ENCODE measurements around the gene FBLN2.
A peak's percentile ranks its signal among the peaks of the same experiment; 100 is the strongest.

The FBLN2 gene

GRCh38 chr3:13607821-13608597, 59.1 kb downstream of the FBLN2 start:
- Histone ChIP-seq H4K91ac (ENCODE audit: low read length) (no peak overlapping the region), H2BK12ac (ENCODE audit: low read length in 2 of 2) (no peak overlapping the region), H2AFZ (ENCODE audit: low read depth, low read length) (no peak overlapping the region), H2AK5ac (ENCODE audit: low read length, severe bottlenecking) (no peak overlapping the region), H3K14ac (ENCODE audit: low read length in 2 of 2) (no peak overlapping the region), H3K27me3 (ENCODE audit: control insufficient read depth in 1 of 2, insufficient read depth in 1 of 2, low read length in 2 of 2) (peaks cover 0 to 3% of the 10 kb centered on the region in 2 experiments), H3K4me3 (ENCODE audit: insufficient read depth in 1 of 2, low read depth in 1 of 2, low read length in 2 of 2) (no peak overlapping the region), H3K27ac (ENCODE audit: low read length, poor library complexity, severe bottlenecking) (no peak overlapping the region), H3K4me2 (ENCODE audit: low read length, poor library complexity, severe bottlenecking) (no peak overlapping the region), H3K4me1 (ENCODE audit: control insufficient read depth, insufficient read depth, low read depth, low read length) (peaks cover 4% of the 10 kb centered on the region), H2BK5ac (ENCODE audit: low read depth, low read length, poor library complexity, severe bottlenecking) (no peak overlapping the region), H2BK15ac (ENCODE audit: low read depth, poor library complexity, severe bottlenecking) (no peak overlapping the region), H3K36me3 (ENCODE audit: control insufficient read depth in 1 of 2, insufficient read depth in 2 of 2, low read depth in 1 of 2, low read length in 2 of 2) (peaks cover 0 to 47% of the 10 kb centered on the region in 2 experiments), H2BK120ac (ENCODE audit: low read depth, low read length) (no peak overlapping the region), H3K9ac (ENCODE audit: low read length) (peak overlapping the region; percentile 24), H3K23ac (ENCODE audit: low read length in 2 of 2) (no peak overlapping the region), H3K79me1 (replicated peaks; ENCODE audit: low read length, poor library complexity, severe bottlenecking) (no peaks in the 10 kb centered on the region), H3K9me3 (ENCODE audit: control insufficient read depth, low read length) (no peaks in the 10 kb centered on the region), H3K18ac (ENCODE audit: low read depth in 1 of 2, low read length in 2 of 2) (no peak overlapping the region), H3K4ac (ENCODE audit: low read depth in 1 of 2, low read length in 2 of 2) (peak overlapping the region in 1 of 2 experiments; percentile 24), H4K8ac (ENCODE audit: low read length) (no peak overlapping the region)
- no peak for DNase-seq
- 83% methylated on average over 14 of the region's 14 CpGs for WGBS

GRCh38 chr3:13608969-13609725, 60.2 kb downstream of the FBLN2 start:
- Histone ChIP-seq H2BK5ac (ENCODE audit: low read depth, low read length, poor library complexity, severe bottlenecking) (no peak overlapping the region), H3K4me1 (ENCODE audit: control insufficient read depth, insufficient read depth, low read depth, low read length) (peaks cover 4% of the 10 kb centered on the region), H3K14ac (ENCODE audit: low read length in 2 of 2) (peak overlapping the region in 1 of 2 experiments; percentile 79), H3K79me1 (replicated peaks; ENCODE audit: low read length, poor library complexity, severe bottlenecking) (no peaks in the 10 kb centered on the region), H3K9ac (ENCODE audit: low read length) (no peak overlapping the region), H4K91ac (ENCODE audit: low read length) (no peak overlapping the region), H2AFZ (ENCODE audit: low read depth, low read length) (no peak overlapping the region), H2AK5ac (ENCODE audit: low read length, severe bottlenecking) (no peak overlapping the region), H3K4me2 (ENCODE audit: low read length, poor library complexity, severe bottlenecking) (no peak overlapping the region), H3K4me3 (ENCODE audit: insufficient read depth in 1 of 2, low read depth in 1 of 2, low read length in 2 of 2) (no peak overlapping the region), H3K36me3 (ENCODE audit: control insufficient read depth in 1 of 2, insufficient read depth in 2 of 2, low read depth in 1 of 2, low read length in 2 of 2) (peaks cover 0 to 55% of the 10 kb centered on the region in 2 experiments), H3K27me3 (ENCODE audit: control insufficient read depth in 1 of 2, insufficient read depth in 1 of 2, low read length in 2 of 2) (peaks cover 0 to 3% of the 10 kb centered on the region in 2 experiments), H4K8ac (ENCODE audit: low read length) (no peak overlapping the region), H3K18ac (ENCODE audit: low read depth in 1 of 2, low read length in 2 of 2) (no peak overlapping the region), H3K4ac (ENCODE audit: low read depth in 1 of 2, low read length in 2 of 2) (no peak overlapping the region), H3K27ac (ENCODE audit: low read length, poor library complexity, severe bottlenecking) (no peak overlapping the region), H2BK120ac (ENCODE audit: low read depth, low read length) (no peak overlapping the region), H3K23ac (ENCODE audit: low read length in 2 of 2) (no peak overlapping the region), H3K9me3 (ENCODE audit: control insufficient read depth, low read length) (no peaks in the 10 kb centered on the region), H2BK15ac (ENCODE audit: low read depth, poor library complexity, severe bottlenecking) (no peak overlapping the region), H2BK12ac (ENCODE audit: low read length in 2 of 2) (no peak overlapping the region)
- DNase-seq, result no peak
- WGBS, result 88% methylated on average over 19 of the region's 20 CpGs

GRCh38 chr3:13610006-13610570, 61.2 kb downstream of the FBLN2 start:
- Histone ChIP-seq H3K27me3 (ENCODE audit: control insufficient read depth in 1 of 2, insufficient read depth in 1 of 2, low read length in 2 of 2) (peaks cover 0 to 3% of the 10 kb centered on the region in 2 experiments), H2BK15ac (ENCODE audit: low read depth, poor library complexity, severe bottlenecking) (no peak overlapping the region), H3K4me1 (ENCODE audit: control insufficient read depth, insufficient read depth, low read depth, low read length) (peaks cover 4% of the 10 kb centered on the region), H2AFZ (ENCODE audit: low read depth, low read length) (no peak overlapping the region), H4K8ac (ENCODE audit: low read length) (no peak overlapping the region), H2BK12ac (ENCODE audit: low read length in 2 of 2) (no peak overlapping the region), H2BK120ac (ENCODE audit: low read depth, low read length) (no peak overlapping the region), H3K4me2 (ENCODE audit: low read length, poor library complexity, severe bottlenecking) (no peak overlapping the region), H2BK5ac (ENCODE audit: low read depth, low read length, poor library complexity, severe bottlenecking) (no peak overlapping the region), H4K91ac (ENCODE audit: low read length) (no peak overlapping the region), H3K27ac (ENCODE audit: low read length, poor library complexity, severe bottlenecking) (no peak overlapping the region), H3K18ac (ENCODE audit: low read depth in 1 of 2, low read length in 2 of 2) (no peak overlapping the region), H3K36me3 (ENCODE audit: control insufficient read depth in 1 of 2, insufficient read depth in 2 of 2, low read depth in 1 of 2, low read length in 2 of 2) (peaks cover 0 to 61% of the 10 kb centered on the region in 2 experiments), H3K23ac (ENCODE audit: low read length in 2 of 2) (no peak overlapping the region), H3K4me3 (ENCODE audit: insufficient read depth in 1 of 2, low read depth in 1 of 2, low read length in 2 of 2) (peak overlapping the region in 1 of 2 experiments; percentile 21), H2AK5ac (ENCODE audit: low read length, severe bottlenecking) (no peak overlapping the region), H3K4ac (ENCODE audit: low read depth in 1 of 2, low read length in 2 of 2) (no peak overlapping the region), H3K79me1 (replicated peaks; ENCODE audit: low read length, poor library complexity, severe bottlenecking) (no peaks in the 10 kb centered on the region), H3K9me3 (ENCODE audit: control insufficient read depth, low read length) (no peaks in the 10 kb centered on the region), H3K9ac (ENCODE audit: low read length) (no peak overlapping the region), H3K14ac (ENCODE audit: low read length in 2 of 2) (no peak overlapping the region)
- WGBS, result 86% methylated on average over 7 of the region's 7 CpGs
- no peak for DNase-seq

GRCh38 chr3:13611221-13611620, 62.3 kb downstream of the FBLN2 start:
- H3K4ac ChIP-seq (ENCODE audit: low read depth in 1 of 2, low read length in 2 of 2), result no peak overlapping the region
- no peak overlapping the region for H2AFZ ChIP-seq (ENCODE audit: low read depth, low read length)
- H3K9ac ChIP-seq (ENCODE audit: low read length), result no peak overlapping the region
- no peak overlapping the region for H4K91ac ChIP-seq (ENCODE audit: low read length)
- no peak overlapping the region for H3K23ac ChIP-seq (ENCODE audit: low read length in 2 of 2)
- H2BK15ac ChIP-seq (ENCODE audit: low read depth, poor library complexity, severe bottlenecking), result no peak overlapping the region
- no peak overlapping the region for H3K4me2 ChIP-seq (ENCODE audit: low read length, poor library complexity, severe bottlenecking)
- H3K9me3 ChIP-seq (ENCODE audit: control insufficient read depth, low read length), result no peaks in the 10 kb centered on the region
- H3K18ac ChIP-seq (ENCODE audit: low read depth in 1 of 2, low read length in 2 of 2), result no peak overlapping the region
- H3K27me3 ChIP-seq (ENCODE audit: control insufficient read depth in 1 of 2, insufficient read depth in 1 of 2, low read length in 2 of 2), result peaks cover 0 to 3% of the 10 kb centered on the region in 2 experiments
- peaks cover 4% of the 10 kb centered on the region for H3K4me1 ChIP-seq (ENCODE audit: control insufficient read depth, insufficient read depth, low read depth, low read length)
- H3K79me1 ChIP-seq (replicated peaks; ENCODE audit: low read length, poor library complexity, severe bottlenecking), result no peaks in the 10 kb centered on the region
- no peak for DNase-seq
- H3K4me3 ChIP-seq (ENCODE audit: insufficient read depth in 1 of 2, low read depth in 1 of 2, low read length in 2 of 2), result no peak overlapping the region
- H2BK120ac ChIP-seq (ENCODE audit: low read depth, low read length), result no peak overlapping the region
- no peak overlapping the region for H2AK5ac ChIP-seq (ENCODE audit: low read length, severe bottlenecking)
- no peak overlapping the region for H2BK12ac ChIP-seq (ENCODE audit: low read length in 2 of 2)
- H3K14ac ChIP-seq (ENCODE audit: low read length in 2 of 2), result no peak overlapping the region
- H3K27ac ChIP-seq (ENCODE audit: low read length, poor library complexity, severe bottlenecking), result no peak overlapping the region
- H4K8ac ChIP-seq (ENCODE audit: low read length), result no peak overlapping the region
- WGBS, result 100% methylated on average over 6 of the region's 6 CpGs
- no peak overlapping the region for H2BK5ac ChIP-seq (ENCODE audit: low read depth, low read length, poor library complexity, severe bottlenecking)
- H3K36me3 ChIP-seq (ENCODE audit: control insufficient read depth in 1 of 2, insufficient read depth in 2 of 2, low read depth in 1 of 2, low read length in 2 of 2), result peaks cover 0 to 68% of the 10 kb centered on the region in 2 experiments

Data from mesenchymal stem cell (in vitro differentiated cells and primary cell).